Common myeloid progenitor, CD34-positive (primary cell): ENCODE data around the gene TNFRSF21.

Experiments used
- CTCF ChIA-PET: fragments of 350-600 bp; sonication (Branson Sonifier 250); formaldehyde crosslinking; loops from one replicate; lab custom pipeline; 2021; ENCODE audit warnings: antibody characterized with exemption; lab: Charles Lee
- POLR2A ChIA-PET: fragments of 350-600 bp; sonication (Branson Sonifier 250); formaldehyde crosslinking; loops from one replicate; lab custom pipeline; 2021; ENCODE audit warnings: antibody characterized with exemption; lab: Charles Lee
- DNase-seq, 3 donors: peaks; one replicate each; pipeline versions ENCODE4 v3.0.0 to v3.0.0-alpha.2; 2013
- H3K27ac ChIP-seq, 2 experiments: 1 replicate in 1 of 2; 2 replicates in 1 of 2; pipeline ENCODE4 v1.7.0; 2013; ENCODE audit warnings: inconsistent platforms in 2 of 2, low read length in 2 of 2, mild to moderate bottlenecking in 2 of 2, low read depth in 1 of 2, moderate library complexity in 1 of 2; ENCODE audit not compliant: severe bottlenecking in 2 of 2, insufficient read depth in 1 of 2, poor library complexity in 1 of 2
- H3K27me3 ChIP-seq, 5 experiments: replicated peaks in 2 of 5; 1 replicate in 3 of 5; 2 replicates in 2 of 5; pipeline versions ENCODE4 v1.6.1 to v1.7.0; 2013; ENCODE audit warnings: low read length in 4 of 5, mild to moderate bottlenecking in 2 of 5, moderate library complexity in 2 of 5, inconsistent platforms in 1 of 5; ENCODE audit not compliant: insufficient read depth in 5 of 5, control insufficient read depth in 4 of 5
- H3K36me3 ChIP-seq, 4 experiments: 1 replicate in 2 of 4; 2 replicates in 2 of 4; pipeline versions ENCODE4 v1.6.1 to v1.7.0; 2013; ENCODE audit warnings: low read length in 3 of 4, control low read depth in 1 of 4, mild to moderate bottlenecking in 1 of 4; ENCODE audit not compliant: control insufficient read depth in 4 of 4, insufficient read depth in 4 of 4
- H3K4me1 ChIP-seq, 4 experiments: 1 replicate in 3 of 4; 2 replicates in 1 of 4; pipeline versions ENCODE4 v1.6.1 to v1.7.1; 2013; ENCODE audit warnings: low read length in 3 of 4, mild to moderate bottlenecking in 3 of 4, control low read depth in 1 of 4, inconsistent platforms in 1 of 4, moderate library complexity in 1 of 4; ENCODE audit not compliant: control insufficient read depth in 4 of 4, insufficient read depth in 4 of 4; ENCODE audit errors: control extremely low read depth in 1 of 4
- H3K4me3 ChIP-seq, 7 experiments: 1 replicate in 4 of 7; 2 replicates in 3 of 7; pipeline versions ENCODE4 v1.5.1 to v1.7.0; 2013; ENCODE audit warnings: mild to moderate bottlenecking in 7 of 7, low read length in 6 of 7, moderate library complexity in 6 of 7, inconsistent platforms in 2 of 7, low read depth in 2 of 7, control low read depth in 1 of 7; ENCODE audit not compliant: insufficient read depth in 4 of 7, control insufficient read depth in 1 of 7; ENCODE audit errors: extremely low read depth in 1 of 7
- H3K9me3 ChIP-seq, 5 experiments: 1 replicate in 4 of 5; 2 replicates in 1 of 5; pipeline versions ENCODE4 v1.6.1 to v1.7.1; 2013; ENCODE audit warnings: low read length in 4 of 5, mild to moderate bottlenecking in 2 of 5, inconsistent platforms in 1 of 5, low read depth in 1 of 5, moderate library complexity in 1 of 5; ENCODE audit not compliant: control insufficient read depth in 4 of 5, insufficient read depth in 2 of 5; ENCODE audit errors: control extremely low read depth in 1 of 5
- WGBS: methylation state at CpG from one replicate; pipeline ENCODE4 v1.1.5; 2013; ENCODE audit not compliant: insufficient coverage; 5-methylcytosine and 5-hydroxymethylcytosine counted together

Gene TNFRSF21

DNA sequence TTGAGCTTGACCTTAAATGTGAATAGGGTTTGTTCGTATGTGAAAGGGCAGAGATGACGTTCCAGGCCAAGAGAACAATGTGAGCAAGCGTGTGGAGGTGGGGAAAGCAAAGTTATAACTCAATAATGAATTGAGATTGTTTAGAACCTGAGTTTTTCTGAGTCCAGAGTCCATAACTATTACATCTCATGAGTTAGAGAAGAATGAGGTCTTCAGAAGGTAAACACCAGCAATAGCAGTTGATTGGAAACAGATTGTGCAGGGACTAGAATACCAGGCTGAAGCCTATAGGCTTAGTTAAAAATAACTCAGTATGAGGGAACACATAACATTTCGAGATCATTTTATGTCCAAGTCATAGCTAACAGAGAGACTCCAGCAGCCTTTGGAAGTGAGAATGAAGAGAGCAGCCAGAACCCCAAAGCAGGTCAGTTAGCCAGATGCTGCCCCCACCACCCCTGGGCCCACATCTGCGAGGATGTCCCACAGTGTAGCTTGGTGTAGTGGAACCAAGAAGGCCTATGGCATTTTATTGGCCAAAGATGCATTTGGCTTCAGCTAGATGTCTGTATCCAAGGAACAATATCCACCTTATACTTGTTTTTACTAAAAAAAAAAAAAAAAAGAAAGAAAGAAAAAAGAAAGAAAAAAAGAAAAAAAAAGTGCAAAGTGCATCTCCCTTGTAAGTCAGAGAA is 121.7 kb downstream of the TNFRSF21 start:
- H3K4me1 ChIP-seq, result no peaks in the 10 kb centered on the region
- H3K36me3 ChIP-seq, result no peaks in the 10 kb centered on the region
- H3K27ac ChIP-seq, result no peak overlapping the region
- ChIA-PET POLR2A (no interaction called here), CTCF (no interaction called here)
- no peak for DNase-seq
- no peaks in the 10 kb centered on the region for H3K27me3 ChIP-seq
- no peak overlapping the region for H3K4me3 ChIP-seq
- 95% methylated on average over 5 of the region's 5 CpGs for WGBS
- no peaks in the 10 kb centered on the region for H3K9me3 ChIP-seq

DNA sequence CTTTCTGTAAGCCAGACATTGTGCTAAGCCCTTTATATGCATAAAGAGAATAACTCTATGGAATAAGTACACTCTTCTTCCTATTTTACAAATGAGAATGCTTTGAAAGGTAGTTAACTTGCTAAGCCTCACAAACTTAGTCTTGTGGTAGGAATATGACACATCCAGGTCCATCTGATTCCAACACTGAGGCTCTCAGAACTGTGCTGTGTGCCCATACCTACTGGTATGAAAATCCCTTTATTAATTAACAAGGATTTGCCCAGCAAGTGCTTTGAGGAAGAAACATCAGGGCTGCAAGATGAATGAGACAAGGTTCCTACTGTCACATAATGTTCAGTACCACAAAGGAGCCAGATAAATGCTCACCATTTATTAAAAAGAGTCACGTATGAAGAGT is 122.6 kb downstream of the TNFRSF21 start:
- ChIA-PET POLR2A (no interaction called here), CTCF (no interaction called here)
- no peak for DNase-seq
- Histone ChIP-seq H3K9me3 (no peaks in the 10 kb centered on the region), H3K36me3 (no peaks in the 10 kb centered on the region), H3K4me3 (no peak overlapping the region), H3K4me1 (no peaks in the 10 kb centered on the region), H3K27ac (no peak overlapping the region), H3K27me3 (no peaks in the 10 kb centered on the region)
- 100% methylated on average over 1 of the region's 1 CpG for WGBS

DNA sequence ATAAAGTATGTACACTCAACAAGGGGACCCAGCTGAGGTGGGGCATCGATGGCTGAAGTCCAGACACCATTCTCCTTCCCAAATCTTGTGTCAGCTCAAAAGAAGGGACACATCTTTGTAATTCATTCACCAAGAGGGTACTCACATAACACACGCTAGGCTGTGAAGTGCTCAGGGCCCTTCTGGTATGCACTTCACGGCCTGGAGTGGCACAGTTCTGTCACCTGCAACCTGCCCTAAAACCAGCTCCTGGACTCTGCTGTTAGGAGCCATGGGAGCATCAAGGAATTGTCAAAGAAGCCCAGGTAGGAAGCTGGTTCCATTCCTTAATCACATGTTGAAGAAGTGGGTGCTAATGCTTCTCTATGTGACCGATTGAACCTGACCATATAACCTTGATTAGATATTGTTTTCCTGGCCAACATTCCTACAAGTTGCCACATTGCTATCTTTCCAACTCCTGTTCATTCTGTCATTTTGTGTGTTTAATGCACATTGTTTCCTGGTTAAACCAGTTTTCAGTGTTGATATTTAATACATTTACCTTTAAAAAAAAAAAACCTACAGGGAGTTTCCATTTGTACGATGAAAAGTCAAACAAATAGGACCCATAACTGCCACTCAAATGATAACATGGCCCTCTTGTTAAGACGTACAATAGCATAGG is 127.3 kb downstream of the TNFRSF21 start:
- POLR2A ChIA-PET, result no interaction called here
- H3K36me3 ChIP-seq, result no peaks in the 10 kb centered on the region
- no peak for DNase-seq
- CTCF ChIA-PET, result no interaction called here
- H3K4me3 ChIP-seq, result no peak overlapping the region
- H3K27me3 ChIP-seq, result no peaks in the 10 kb centered on the region
- H3K27ac ChIP-seq, result no peak overlapping the region
- peaks cover 0 to 4% (median 0%) of the 10 kb centered on the region in 5 experiments for H3K9me3 ChIP-seq
- WGBS, result 100% methylated on average over 5 of the region's 6 CpGs
- no peaks in the 10 kb centered on the region for H3K4me1 ChIP-seq

DNA sequence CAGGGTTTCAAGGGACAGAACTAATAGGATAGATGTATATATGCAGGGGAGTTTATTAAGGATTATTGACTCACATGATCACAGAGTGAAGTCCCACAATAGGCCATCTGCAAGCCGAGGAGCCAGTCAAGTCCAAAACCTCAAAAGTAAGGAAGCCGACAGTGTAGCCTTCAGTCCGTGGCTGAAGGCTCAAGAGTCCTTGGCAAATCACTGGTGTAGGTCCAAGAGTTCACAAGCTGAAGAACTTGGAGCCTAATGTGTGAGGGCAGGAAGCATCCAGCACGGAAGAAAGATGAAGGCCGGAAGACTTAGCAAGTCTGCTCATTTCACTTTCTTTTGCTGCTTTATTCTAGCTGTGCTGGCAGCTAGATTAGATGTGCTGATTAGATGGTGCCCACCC is 128.0 kb downstream of the TNFRSF21 start:
- POLR2A ChIA-PET, result no interaction called here
- Histone ChIP-seq H3K9me3 (peaks cover 0 to 4% (median 0%) of the 10 kb centered on the region in 5 experiments), H3K4me1 (no peaks in the 10 kb centered on the region), H3K36me3 (no peaks in the 10 kb centered on the region), H3K27me3 (no peaks in the 10 kb centered on the region), H3K4me3 (no peak overlapping the region), H3K27ac (no peak overlapping the region)
- WGBS, result 97% methylated on average over 3 of the region's 5 CpGs
- DNase-seq, result no peak
- CTCF ChIA-PET, result interaction anchor here (0.8 kb wide), 1 partner anchor 11 kb away, joined by 4 read pairs; no protein-coding TSS in a partner anchor
